Glomerular visceral epithelial cell (primary cell): ENCODE results near the gene TMEM176B.

Experiments
- DNase-seq: peaks from one replicate; pipeline ENCODE4 v3.0.0-alpha.2; 2016; ENCODE audit errors: extremely low spot score

Gene TMEM176B

GRCh38 chr7:150751702-150752101, 48.5 kb downstream of the TMEM176B start:
- DNase-seq: no peak

GRCh38 chr7:150748376-150748775, 51.8 kb downstream of the TMEM176B start:
- DNase-seq: no peak

GRCh38 chr7:150746921-150747320, 53.2 kb downstream of the TMEM176B start:
- no peak for DNase-seq

- no peak for DNase-seq
These were observed 54.3 kb downstream of the TMEM176B start for GRCh38 chr7:150745876-150746275.

- no peak for DNase-seq
These were observed 55.1 kb downstream of the TMEM176B start for GRCh38 chr7:150745086-150745485.

DNA sequence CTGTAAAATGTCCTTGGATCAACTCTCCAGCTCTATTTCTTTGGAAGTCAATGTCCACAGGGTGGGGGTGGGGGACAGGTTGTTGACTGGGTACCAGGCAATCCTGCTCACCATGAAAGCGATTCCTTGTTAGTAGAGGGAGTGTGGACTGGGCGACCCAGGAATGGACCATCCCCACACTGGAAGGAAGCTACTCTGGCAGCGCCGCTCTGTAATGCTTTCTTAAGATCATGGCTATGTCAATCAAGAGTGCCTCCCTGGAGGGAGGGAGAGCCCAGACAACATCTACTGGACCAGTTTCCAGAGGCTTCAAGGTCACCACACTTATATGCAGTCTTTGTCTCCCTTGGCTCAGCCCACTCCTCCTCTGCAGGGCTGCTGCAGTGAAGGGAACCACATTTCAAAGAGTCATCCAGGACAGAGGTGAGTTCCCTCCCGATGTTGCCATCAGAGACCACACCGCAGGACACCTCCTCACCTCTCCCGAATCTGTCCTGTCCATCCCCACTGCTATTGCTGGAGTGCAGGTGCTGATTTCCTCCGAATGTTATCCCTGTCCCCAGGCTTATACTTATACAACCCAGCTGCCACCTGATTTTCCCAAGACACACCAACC, 56.0 kb downstream of the TMEM176B start:
- no peak for DNase-seq

DNA sequence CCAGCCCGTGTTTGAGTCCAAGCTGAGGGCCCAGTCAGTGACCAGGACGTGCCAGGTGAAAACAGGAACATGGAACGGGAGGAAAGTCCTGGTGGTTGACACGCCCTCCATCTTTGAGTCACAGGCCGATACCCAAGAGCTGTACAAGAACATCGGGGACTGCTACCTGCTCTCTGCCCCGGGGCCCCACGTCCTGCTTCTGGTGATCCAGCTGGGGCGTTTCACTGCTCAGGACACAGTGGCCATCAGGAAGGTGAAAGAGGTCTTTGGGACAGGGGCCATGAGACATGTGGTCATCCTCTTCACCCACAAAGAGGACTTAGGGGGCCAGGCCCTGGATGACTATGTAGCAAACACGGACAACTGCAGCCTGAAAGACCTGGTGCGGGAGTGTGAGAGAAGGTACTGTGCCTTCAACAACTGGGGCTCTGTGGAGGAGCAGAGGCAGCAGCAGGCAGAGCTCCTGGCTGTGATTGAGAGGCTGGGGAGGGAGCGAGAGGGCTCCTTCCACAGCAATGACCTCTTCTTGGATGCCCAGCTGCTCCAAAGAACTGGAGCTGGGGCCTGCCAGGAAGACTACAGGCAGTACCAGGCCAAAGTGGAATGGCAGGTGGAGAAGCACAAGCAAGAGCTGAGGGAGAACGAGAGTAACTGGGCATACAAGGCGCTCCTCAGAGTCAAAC, 57.7 kb downstream of the TMEM176B start:
- no peak for DNase-seq
